Gastrocnemius medialis (tissue), 4 donors: ENCODE measurements around the gene TMEM92. TPM values are rescaled to one million over a fixed set of nuclear protein-coding genes. Genes with fewer than 3 reads are reported as not detected.
"Not testable (repeated sequence)": the region's sequence is repeated elsewhere in the genome, so short reads cannot be mapped to it uniquely, and the experiment has no call there.

Source experiments
- ATAC-seq, 2 donors: fragments of 150-250 bp; one replicate each; pipeline ENCODE4 v1.9.1; 2016
- DNase-seq, 2 donors: peaks; one replicate each; pipeline ENCODE4 v3.0.0-alpha.2; 2019
- H3K27ac ChIP-seq, 4 donors: fragments of 200-600 bp; sonication (generic); 1 replicate in 1 of 4; 2 replicates in 3 of 4; pipeline ENCODE4 v1.5.1; 2016 to 2018; ENCODE audit warnings: mild to moderate bottlenecking in 2 of 4, moderate library complexity in 1 of 4
- H3K27me3 ChIP-seq, 3 donors: fragments of 200-600 bp; sonication (generic) in 2 of 3; 1 replicate in 1 of 3; 2 replicates in 2 of 3; pipeline versions ENCODE4 v1.5.1 to v1.6.0; 2016 to 2019; ENCODE audit warnings: mild to moderate bottlenecking in 1 of 3, moderate library complexity in 1 of 3
- H3K36me3 ChIP-seq, 2 donors: fragments of 200-600 bp; sonication (generic) in 1 of 2; one replicate each; pipeline ENCODE4 v1.5.1; 2017 to 2018
- H3K4me1 ChIP-seq, 2 donors: fragments of 200-600 bp; sonication (generic) in 1 of 2; one replicate each; pipeline ENCODE4 v1.5.1; 2016 to 2017; ENCODE audit warnings: mild to moderate bottlenecking in 2 of 2
- H3K4me3 ChIP-seq, 4 donors: fragments of 200-600 bp; sonication (generic) in 3 of 4; 1 replicate in 1 of 4; 2 replicates in 3 of 4; pipeline ENCODE4 v1.5.1; 2016 to 2019; ENCODE audit warnings: mild to moderate bottlenecking in 2 of 4
- H3K9me3 ChIP-seq, 3 donors: fragments of 200-600 bp; sonication (generic) in 2 of 3; 1 replicate in 1 of 3; 2 replicates in 2 of 3; pipeline ENCODE4 v1.5.1; 2016 to 2019
- POLR2A ChIP-seq, 2 donors: fragments of 450-650 bp; IDR thresholded peaks; one replicate each; pipeline ENCODE4 v1.6.1; 2017; ENCODE audit warnings: antibody characterized with exemption in 2 of 2, mild to moderate bottlenecking in 2 of 2, moderate library complexity in 2 of 2
- in situ Hi-C, 4 donors: fragments of 200-750 bp; cut with MboI; loops; one replicate each; pipeline versions ENCODE4 v1.15.0 to v1.8.0; 2017; ENCODE audit warnings: low sequenced_read_pairs in 4 of 4
- intact Hi-C: fragments of 100-400 bp; cut with DNase I; formaldehyde crosslinking; loops from one replicate; pipeline ENCODE4 v1.15.1; 2023; ENCODE audit warnings: low total_unique reads
- total RNA-seq, 4 donors: library from RNA; depleted of rRNA; stranded (reverse); fragments of >200 nt; gene quantifications; one replicate each; pipeline versions ENCODE4 v1.1.0 to v1.2.3, GENCODE V29; 2016
- TF ChIP-seq, protein P1 (sequence below), 5 experiments: fragments of 450-650 bp in 3 of 5; fragments of 200-600 bp in 2 of 5; sonication (generic) in 2 of 5; IDR thresholded peaks in 4 of 5; conservative IDR thresholded peaks in 1 of 5; 1 replicate in 4 of 5; 2 replicates in 1 of 5; pipeline ENCODE4 v1.5.1; 2016 to 2019; ENCODE audit warnings: antibody characterized with exemption in 5 of 5, mild to moderate bottlenecking in 3 of 5, moderate library complexity in 3 of 5

Gene TMEM92
- total RNA-seq, 4 donors from 2014 or later, result not detected

DNA sequence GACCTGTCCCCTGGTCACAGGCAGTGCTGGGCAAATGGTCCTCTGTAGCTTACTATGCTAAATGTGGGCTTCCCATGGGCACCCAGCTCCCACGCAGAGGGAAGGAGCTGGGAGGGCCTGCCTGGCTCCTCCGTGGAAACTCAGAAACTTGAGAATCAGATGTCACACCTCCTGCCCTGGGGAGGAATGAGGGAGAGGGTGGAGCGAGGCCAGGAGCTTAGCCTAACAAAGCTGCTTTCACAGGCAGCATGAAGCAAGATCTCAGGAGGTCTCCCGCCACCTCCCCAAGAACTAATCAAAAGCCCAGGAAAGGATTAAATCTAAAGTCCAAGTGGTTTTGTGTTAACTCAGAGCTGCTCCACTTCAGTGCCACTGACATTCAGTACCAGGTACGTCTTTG, 38.0 kb downstream of the TMEM92 start:
- H3K9me3 ChIP-seq, result no peaks in the 10 kb centered on the region
- in situ Hi-C loops, result no loop called here
- intact Hi-C loops, result no loop called here
- no peaks in the 10 kb centered on the region for H3K36me3 ChIP-seq
- ATAC-seq (no peak), DNase-seq (no peak)
- H3K4me1 ChIP-seq, result no peaks in the 10 kb centered on the region
- no peak overlapping the region for H3K4me3 ChIP-seq
- H3K27ac ChIP-seq, result no peak overlapping the region
- peaks cover 0 to 5% (median 0%) of the 10 kb centered on the region in 3 donors for H3K27me3 ChIP-seq
- no peak for TF ChIP-seq POLR2A (IDR thresholded peaks at IDR 0.05)
- TF ChIP-seq, protein P1, sequence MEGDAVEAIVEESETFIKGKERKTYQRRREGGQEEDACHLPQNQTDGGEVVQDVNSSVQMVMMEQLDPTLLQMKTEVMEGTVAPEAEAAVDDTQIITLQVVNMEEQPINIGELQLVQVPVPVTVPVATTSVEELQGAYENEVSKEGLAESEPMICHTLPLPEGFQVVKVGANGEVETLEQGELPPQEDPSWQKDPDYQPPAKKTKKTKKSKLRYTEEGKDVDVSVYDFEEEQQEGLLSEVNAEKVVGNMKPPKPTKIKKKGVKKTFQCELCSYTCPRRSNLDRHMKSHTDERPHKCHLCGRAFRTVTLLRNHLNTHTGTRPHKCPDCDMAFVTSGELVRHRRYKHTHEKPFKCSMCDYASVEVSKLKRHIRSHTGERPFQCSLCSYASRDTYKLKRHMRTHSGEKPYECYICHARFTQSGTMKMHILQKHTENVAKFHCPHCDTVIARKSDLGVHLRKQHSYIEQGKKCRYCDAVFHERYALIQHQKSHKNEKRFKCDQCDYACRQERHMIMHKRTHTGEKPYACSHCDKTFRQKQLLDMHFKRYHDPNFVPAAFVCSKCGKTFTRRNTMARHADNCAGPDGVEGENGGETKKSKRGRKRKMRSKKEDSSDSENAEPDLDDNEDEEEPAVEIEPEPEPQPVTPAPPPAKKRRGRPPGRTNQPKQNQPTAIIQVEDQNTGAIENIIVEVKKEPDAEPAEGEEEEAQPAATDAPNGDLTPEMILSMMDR (IDR thresholded peaks at IDR 0.05 in 4 of 5, conservative IDR thresholded peaks at IDR 0.05 in 1 of 5), result no peak

DNA sequence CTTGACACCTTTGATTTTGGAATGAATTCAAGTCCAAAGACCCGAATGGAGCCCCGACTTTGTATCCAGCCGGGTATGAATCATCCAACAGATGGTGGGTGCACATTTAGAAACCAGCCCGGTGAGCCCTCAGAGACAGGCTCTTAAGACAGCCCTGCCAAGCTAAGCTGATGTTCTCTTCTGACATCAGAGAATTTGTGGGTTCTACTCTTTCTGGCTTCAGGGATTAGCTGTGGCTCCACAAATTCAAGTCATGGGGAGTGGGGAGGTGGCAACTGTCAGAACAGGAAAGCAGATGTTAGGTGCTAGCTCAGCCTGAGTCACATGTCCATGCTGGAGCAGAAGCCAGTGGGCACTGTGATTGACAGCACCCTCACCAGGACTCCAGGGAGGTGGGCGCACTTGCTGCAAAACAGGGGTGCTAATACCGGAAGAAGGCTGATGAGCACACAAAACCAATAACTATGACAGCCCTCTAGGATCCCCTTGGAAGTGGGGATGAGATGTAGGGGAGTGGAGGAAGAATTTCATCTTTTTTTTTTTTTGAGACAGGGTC, 40.3 kb downstream of the TMEM92 start:
- ATAC-seq (no peak), DNase-seq (no peak)
- Histone ChIP-seq H3K4me1 (peaks cover 7 to 10% of the 10 kb centered on the region in 2 donors), H3K4me3 (no peak overlapping the region), H3K9me3 (no peaks in the 10 kb centered on the region), H3K27me3 (peaks cover 0 to 5% (median 0%) of the 10 kb centered on the region in 3 donors), H3K36me3 (no peaks in the 10 kb centered on the region), H3K27ac (no peak overlapping the region)
- TF ChIP-seq, protein P1 (IDR thresholded peaks at IDR 0.05 in 4 of 5, conservative IDR thresholded peaks at IDR 0.05 in 1 of 5), result no peak
- TF ChIP-seq POLR2A (IDR thresholded peaks at IDR 0.05), result no peak
- in situ Hi-C loops (no loop called here), intact Hi-C loops (no loop called here)

DNA sequence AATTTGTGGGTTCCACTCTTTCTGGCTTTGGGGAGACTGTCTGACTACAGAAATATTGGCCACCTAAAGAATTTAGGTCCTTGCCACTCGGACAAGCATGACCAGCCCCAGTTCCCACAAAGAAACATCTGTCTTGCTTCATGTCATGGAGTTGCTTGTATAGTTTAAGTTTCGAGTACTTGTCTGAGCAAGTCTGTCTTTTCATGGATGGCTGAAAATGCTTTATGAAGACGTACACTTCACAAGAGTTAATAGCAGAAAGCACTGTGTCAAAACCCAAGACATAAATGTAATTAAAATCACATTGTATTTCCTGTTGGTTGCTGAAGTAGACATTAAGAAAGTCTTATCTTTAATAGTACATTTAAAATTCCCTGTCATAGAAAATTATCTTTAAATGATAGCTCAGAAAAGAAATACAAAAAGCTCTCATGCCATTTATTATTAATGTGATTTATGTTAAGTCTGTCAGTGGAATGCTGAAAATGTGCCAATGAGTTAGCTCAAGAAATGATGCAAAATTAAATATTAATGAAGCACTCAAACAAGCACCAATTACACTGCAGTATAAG, 41.8 kb downstream of the TMEM92 start:
- in situ Hi-C loops, result no loop called here
- Histone ChIP-seq H3K36me3 (no peaks in the 10 kb centered on the region), H3K27ac (no peak overlapping the region), H3K27me3 (peaks cover 0 to 5% (median 0%) of the 10 kb centered on the region in 3 donors), H3K4me3 (no peak overlapping the region), H3K9me3 (no peaks in the 10 kb centered on the region), H3K4me1 (peaks cover 7 to 10% of the 10 kb centered on the region in 2 donors)
- no peak for ATAC-seq
- intact Hi-C loops, result no loop called here
- TF ChIP-seq POLR2A (IDR thresholded peaks at IDR 0.05), result no peak
- TF ChIP-seq, protein P1 (IDR thresholded peaks at IDR 0.05 in 4 of 5, conservative IDR thresholded peaks at IDR 0.05 in 1 of 5), result no peak
- DNase-seq, result no peak

DNA sequence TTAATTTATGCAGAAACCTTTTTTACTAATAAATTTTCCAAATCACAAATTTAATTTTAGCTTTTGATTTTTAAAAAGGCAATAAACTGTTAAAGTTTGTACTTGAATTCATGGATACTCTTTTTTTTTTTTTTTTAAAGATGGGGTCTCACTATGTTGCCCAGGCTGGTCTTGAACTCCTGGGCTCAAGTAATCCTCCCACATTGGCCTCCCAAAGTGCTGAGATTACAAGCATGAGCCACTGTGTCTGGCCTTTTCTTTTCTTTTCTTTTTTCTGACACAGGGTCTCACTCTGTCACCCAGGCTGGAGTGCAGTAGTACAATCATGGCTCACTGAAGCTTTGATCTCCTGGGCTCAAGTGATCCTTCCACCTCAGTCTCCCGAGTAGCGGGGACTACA, 42.4 kb downstream of the TMEM92 start:
- DNase-seq, H3K4me1 ChIP-seq, H3K9me3 ChIP-seq, H3K4me3 ChIP-seq, intact Hi-C loops, H3K36me3 ChIP-seq, H3K27ac ChIP-seq, in situ Hi-C loops, H3K27me3 ChIP-seq, ATAC-seq: not testable (repeated sequence)

DNA sequence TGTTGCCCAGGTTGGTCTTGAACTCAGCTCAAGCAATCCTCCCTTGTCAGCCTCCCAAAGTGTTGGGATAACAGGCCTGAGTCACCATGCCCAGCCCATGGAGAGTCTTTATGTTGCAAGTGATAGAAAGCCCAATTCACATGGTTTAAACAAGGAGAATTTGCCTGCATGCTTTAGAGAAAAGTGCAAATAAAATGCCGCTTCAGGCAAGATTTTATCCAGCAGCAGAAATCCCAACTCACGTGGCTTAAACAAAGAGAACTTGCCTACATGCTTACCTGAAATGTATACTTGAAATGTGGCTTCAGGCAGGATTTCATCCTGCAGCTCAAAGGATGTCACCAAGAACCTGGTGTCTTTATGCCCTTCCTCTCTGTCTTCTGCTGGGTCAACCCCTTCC, 42.9 kb downstream of the TMEM92 start:
- in situ Hi-C loops (no loop called here), intact Hi-C loops (no loop called here)
- Histone ChIP-seq H3K27me3 (no peaks in the 10 kb centered on the region), H3K4me3 (no peak overlapping the region), H3K4me1 (peaks cover 7 to 10% of the 10 kb centered on the region in 2 donors), H3K27ac (no peak overlapping the region), H3K36me3 (no peaks in the 10 kb centered on the region), H3K9me3 (no peaks in the 10 kb centered on the region)
- DNase-seq, result no peak
- TF ChIP-seq, protein P1 (IDR thresholded peaks at IDR 0.05 in 4 of 5, conservative IDR thresholded peaks at IDR 0.05 in 1 of 5), result no peak
- no peak for TF ChIP-seq POLR2A (IDR thresholded peaks at IDR 0.05)
- ATAC-seq, result no peak
